PC-9 (cell line): Measurements from ENCODE around the gene MAST2.

Source experiments
- CTCF ChIP-seq: fragments of 200-600 bp; sonication (generic); conservative IDR thresholded peaks from 2 replicates; pipeline ENCODE4 v1.6.1; 2017; ENCODE audit warnings: mixed run types, antibody characterized with exemption, mild to moderate bottlenecking, moderate library complexity
- EZH2 ChIP-seq: fragments of 200-600 bp; sonication (generic); IDR thresholded peaks from 2 replicates; pipeline ENCODE4 v1.8.0; 2017; ENCODE audit warnings: antibody characterized with exemption, low read depth

GRCh38 chr1:46061146-46061545 lies 257.7 kb downstream of the MAST2 start:
- no peak for TF ChIP-seq CTCF
- TF ChIP-seq EZH2, result no peak
